ENCODE results near the gene DDX4. TPM values are rescaled to one million over a fixed set of nuclear protein-coding genes. Genes with fewer than 3 reads are reported as not detected.

DDX4 gene
- polyA plus RNA-seq, 3 donors: not detected

- peaks cover 16% of the 10 kb centered on the region in 2 donors for H3K36me3 Mint-ChIP-seq
- peaks cover 0 to 4% (median 0%) of the 10 kb centered on the region in 3 donors for H3K27me3 Mint-ChIP-seq (ENCODE audit: low read depth in 3 of 3)
- peak overlapping the region; percentile 90 to 98 (median 93) for H3K27ac Mint-ChIP-seq
- 9% methylated on average over 14 of the region's 18 CpGs for WGBS (ENCODE audit: insufficient coverage)
- Histone ChIP-seq H3K9ac (ENCODE audit: insufficient read depth, low read length, poor library complexity, severe bottlenecking) (peak overlapping the region; percentile 84), H4K20me1 (ENCODE audit: insufficient read depth, low read length) (no peaks in the 10 kb centered on the region), H3K27me3 (ENCODE audit: control insufficient read depth in 2 of 2, insufficient read depth in 2 of 2, low read length in 2 of 2) (no peaks in the 10 kb centered on the region), H3K4me2 (replicated peaks; ENCODE audit: extremely low read depth, low read length, poor library complexity, severe bottlenecking) (peak overlapping the region; percentile 98), H3K4me1 (ENCODE audit: control insufficient read depth in 1 of 2, insufficient read depth in 2 of 2, low read length in 2 of 2) (peaks cover 12 to 18% of the 10 kb centered on the region in 2 donors), H3K9me3 (replicated peaks in 1 of 2; ENCODE audit: control insufficient read depth in 1 of 2, insufficient read depth in 1 of 2, low read length in 2 of 2) (no peaks in the 10 kb centered on the region), H3K4me3 (replicated peaks in 1 of 3; ENCODE audit: low read depth in 2 of 3, low read length in 3 of 3) (peak overlapping the region; percentile 85 to 92 (median 90)), H3K79me2 (ENCODE audit: insufficient read depth, low read length) (peaks cover 21% of the 10 kb centered on the region), H2AFZ (ENCODE audit: insufficient read depth, low read depth, low read length, poor library complexity, severe bottlenecking) (peak overlapping the region; percentile 99), H3K36me3 (replicated peaks in 1 of 2; ENCODE audit: control insufficient read depth in 1 of 2, insufficient read depth in 2 of 2, low read length in 2 of 2) (peaks cover 5 to 16% of the 10 kb centered on the region in 2 donors), H3K27ac (ENCODE audit: low read depth in 1 of 2, low read length in 2 of 2) (peak overlapping the region; percentile 46 to 83)
- H3K4me3 Mint-ChIP-seq: peak overlapping the region; percentile 99 to 100
- H3K4me1 Mint-ChIP-seq: peaks cover 13% of the 10 kb centered on the region
- no peaks in the 10 kb centered on the region for H3K9me3 Mint-ChIP-seq
- TF ChIP-seq, protein P1, sequence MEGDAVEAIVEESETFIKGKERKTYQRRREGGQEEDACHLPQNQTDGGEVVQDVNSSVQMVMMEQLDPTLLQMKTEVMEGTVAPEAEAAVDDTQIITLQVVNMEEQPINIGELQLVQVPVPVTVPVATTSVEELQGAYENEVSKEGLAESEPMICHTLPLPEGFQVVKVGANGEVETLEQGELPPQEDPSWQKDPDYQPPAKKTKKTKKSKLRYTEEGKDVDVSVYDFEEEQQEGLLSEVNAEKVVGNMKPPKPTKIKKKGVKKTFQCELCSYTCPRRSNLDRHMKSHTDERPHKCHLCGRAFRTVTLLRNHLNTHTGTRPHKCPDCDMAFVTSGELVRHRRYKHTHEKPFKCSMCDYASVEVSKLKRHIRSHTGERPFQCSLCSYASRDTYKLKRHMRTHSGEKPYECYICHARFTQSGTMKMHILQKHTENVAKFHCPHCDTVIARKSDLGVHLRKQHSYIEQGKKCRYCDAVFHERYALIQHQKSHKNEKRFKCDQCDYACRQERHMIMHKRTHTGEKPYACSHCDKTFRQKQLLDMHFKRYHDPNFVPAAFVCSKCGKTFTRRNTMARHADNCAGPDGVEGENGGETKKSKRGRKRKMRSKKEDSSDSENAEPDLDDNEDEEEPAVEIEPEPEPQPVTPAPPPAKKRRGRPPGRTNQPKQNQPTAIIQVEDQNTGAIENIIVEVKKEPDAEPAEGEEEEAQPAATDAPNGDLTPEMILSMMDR (IDR thresholded peaks at IDR 0.05): no peak
- intact Hi-C loops (cut with micrococcal nuclease): loop anchor here in 1 of 2 donors (10.0 kb wide), 1 partner anchor 193 kb away; no protein-coding TSS in a partner anchor
- no peak for DNase-seq
These were observed 26.3 kb upstream of the DDX4 start for GRCh38 chr5:55711507-55712022.

DNA sequence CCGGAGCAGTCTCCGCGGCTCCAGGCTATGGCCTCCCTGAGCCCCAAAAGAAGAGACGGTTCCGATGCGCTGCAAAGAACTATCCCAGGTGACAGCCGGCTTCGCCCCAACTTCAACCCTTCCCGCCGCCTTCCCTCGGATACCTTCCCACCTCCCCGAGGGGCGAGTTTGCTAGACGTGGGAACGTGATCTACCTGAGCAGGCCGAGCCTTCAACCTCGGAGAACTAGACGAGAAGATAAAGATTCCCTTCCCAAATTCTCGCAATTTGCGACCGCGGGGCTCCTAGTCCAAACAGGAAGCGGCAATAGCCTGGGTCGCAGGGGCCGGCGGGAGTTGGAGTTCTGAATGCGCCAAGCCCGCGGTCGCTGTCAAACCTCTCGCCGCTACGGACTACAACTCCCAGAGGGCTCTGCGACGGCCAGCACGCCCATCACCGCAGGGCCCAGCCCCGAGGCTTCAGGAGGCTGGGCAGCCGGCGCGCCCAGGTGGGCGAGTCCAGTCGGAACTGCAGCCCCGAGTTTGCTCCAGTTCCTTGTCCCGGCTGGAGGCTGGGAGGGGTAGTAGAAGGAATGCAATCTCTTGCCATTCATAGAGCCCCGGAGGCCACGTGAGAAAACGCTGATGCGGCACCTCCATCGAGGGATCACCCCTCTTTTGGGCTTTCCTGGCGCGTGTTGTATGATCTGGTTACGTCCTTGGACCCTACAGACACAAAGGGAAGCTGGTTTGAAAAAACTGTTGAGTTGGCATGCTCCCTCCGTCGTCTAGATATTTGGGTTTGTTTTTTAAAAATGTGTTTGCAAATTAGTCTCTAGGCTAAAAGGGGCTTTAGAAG lies 25.6 kb upstream of the DDX4 start, which contains the start of gene SLC38A9:
SLC38A9 (minus strand) TSS at position 302 of the 837 bp plus-strand sequence. CDS start 14,366 bp downstream, outside the sequence.
- Mint-ChIP-seq H3K27me3 (ENCODE audit: low read depth in 3 of 3) (peaks cover 0 to 4% (median 1%) of the 10 kb centered on the region in 3 donors), H3K4me1 (peaks cover 13% of the 10 kb centered on the region), H3K4me3 (peak within 1 kb of the TSS; percentile 99 to 100), H3K36me3 (peaks cover 14 to 16% of the 10 kb centered on the region in 2 donors), H3K27ac (peak within 1 kb of the TSS; percentile 90 to 98 (median 93)), H3K9me3 (peaks cover 0 to 4% (median 0%) of the 10 kb centered on the region in 7 donors)
- peak within 1 kb of the TSS; percentile 84 for H3K9ac ChIP-seq (ENCODE audit: insufficient read depth, low read length, poor library complexity, severe bottlenecking)
- peak within 1 kb of the TSS; percentile 98 for H3K4me2 ChIP-seq (replicated peaks; ENCODE audit: extremely low read depth, low read length, poor library complexity, severe bottlenecking)
- peaks cover 12 to 18% of the 10 kb centered on the region in 2 donors for H3K4me1 ChIP-seq (ENCODE audit: control insufficient read depth in 1 of 2, insufficient read depth in 2 of 2, low read length in 2 of 2)
- WGBS (ENCODE audit: insufficient coverage): under 1% methylated on average over 48 of the region's 55 CpGs
- DNase-seq: peak; percentile 87 to 94 (median 89)
- no peaks in the 10 kb centered on the region for H4K20me1 ChIP-seq (ENCODE audit: insufficient read depth, low read length)
- peaks cover 5 to 16% of the 10 kb centered on the region in 2 donors for H3K36me3 ChIP-seq (replicated peaks in 1 of 2; ENCODE audit: control insufficient read depth in 1 of 2, insufficient read depth in 2 of 2, low read length in 2 of 2)
- H3K27ac ChIP-seq (ENCODE audit: low read depth in 1 of 2, low read length in 2 of 2): peak within 1 kb of the TSS; percentile 46 to 83
- peaks cover 17% of the 10 kb centered on the region for H3K79me2 ChIP-seq (ENCODE audit: insufficient read depth, low read length)
- TF ChIP-seq, protein P1 (IDR thresholded peaks at IDR 0.05): no peak
- no peaks in the 10 kb centered on the region for H3K27me3 ChIP-seq (ENCODE audit: control insufficient read depth in 2 of 2, insufficient read depth in 2 of 2, low read length in 2 of 2)
- H3K4me3 ChIP-seq (replicated peaks in 1 of 3; ENCODE audit: low read depth in 2 of 3, low read length in 3 of 3): peak within 1 kb of the TSS; percentile 85 to 92 (median 90)
- intact Hi-C loops (cut with micrococcal nuclease): loop anchor here in 1 of 2 donors (10.0 kb wide), 1 partner anchor 193 kb away; no protein-coding TSS in a partner anchor
- H3K9me3 ChIP-seq (replicated peaks in 1 of 2; ENCODE audit: control insufficient read depth in 1 of 2, insufficient read depth in 1 of 2, low read length in 2 of 2): no peaks in the 10 kb centered on the region
- peak within 1 kb of the TSS; percentile 99 for H2AFZ ChIP-seq (ENCODE audit: insufficient read depth, low read depth, low read length, poor library complexity, severe bottlenecking)
